ENCODE measurements around the gene CDX1. TPM values are rescaled to one million over a fixed set of nuclear protein-coding genes. Genes with fewer than 3 reads are reported as not detected.
A peak's percentile ranks its signal among the peaks of the same experiment; 100 is the strongest.

Gene CDX1
- total RNA-seq, 1 donor from 2014 or later = not detected

- peaks cover 8% of the 10 kb centered on the region for H3K27me3 Mint-ChIP-seq
- no peak overlapping the region for H3K27ac Mint-ChIP-seq
- H3K36me3 Mint-ChIP-seq (ENCODE audit: low read depth) = no peaks in the 10 kb centered on the region
- intact Hi-C loops (cut with micrococcal nuclease) = loop anchor here (10.0 kb wide), 1 partner anchor 209 kb away; the partner anchor contains the start of genes HMGXB3 and TIGD6
- no peaks in the 10 kb centered on the region for H3K9me3 Mint-ChIP-seq
- no peak overlapping the region for H3K4me3 Mint-ChIP-seq
- no peak for DNase-seq
- H3K4me1 Mint-ChIP-seq = peaks cover 6% of the 10 kb centered on the region
Measured at GRCh38 chr5:150214289-150214688, 47.7 kb downstream of the CDX1 start.

GRCh38 chr5:150215979-150216944 is 49.7 kb downstream of the CDX1 start:
- peaks cover 3% of the 10 kb centered on the region for H3K27me3 Mint-ChIP-seq
- DNase-seq = no peak

GRCh38 chr5:150217038-150217437 is 50.5 kb downstream of the CDX1 start:
- intact Hi-C loops (cut with micrococcal nuclease) = loop anchor here (10.0 kb wide), 1 partner anchor 212 kb away; the partner anchor contains the start of genes HMGXB3 and TIGD6
- Mint-ChIP-seq H3K36me3 (ENCODE audit: low read depth) (no peaks in the 10 kb centered on the region), H3K9me3 (no peaks in the 10 kb centered on the region), H3K27ac (no peak overlapping the region), H3K4me1 (no peaks in the 10 kb centered on the region), H3K4me3 (no peak overlapping the region), H3K27me3 (peaks cover 3% of the 10 kb centered on the region)
- DNase-seq = no peak

More at GRCh38 chr5:150215979-150216944, 49.7 kb downstream of the CDX1 start:
- H3K27ac Mint-ChIP-seq = no peak overlapping the region
- intact Hi-C loops (cut with micrococcal nuclease) = loop anchor here (10.0 kb wide), 1 partner anchor 211 kb away; the partner anchor contains the start of genes HMGXB3 and TIGD6
- H3K9me3 Mint-ChIP-seq = no peaks in the 10 kb centered on the region
- no peaks in the 10 kb centered on the region for H3K4me1 Mint-ChIP-seq
- H3K4me3 Mint-ChIP-seq = no peak overlapping the region
- H3K36me3 Mint-ChIP-seq (ENCODE audit: low read depth) = no peaks in the 10 kb centered on the region

GRCh38 chr5:150217873-150218692 is 51.5 kb downstream of the CDX1 start:
- no peak overlapping the region for H3K4me3 Mint-ChIP-seq
- H3K4me1 Mint-ChIP-seq = no peaks in the 10 kb centered on the region
- intact Hi-C loops (cut with micrococcal nuclease) = loop anchor here (1.0 to 10.0 kb wide), 4 partner anchors 57 to 384 kb away; partner anchors contain the start of genes HMGXB3 and TIGD6

GRCh38 chr5:150218693-150219035 is 52.1 kb downstream of the CDX1 start:
- no peak for DNase-seq
- H3K4me1 Mint-ChIP-seq = no peaks in the 10 kb centered on the region
- H3K27ac Mint-ChIP-seq = no peak overlapping the region
- H3K4me3 Mint-ChIP-seq = no peak overlapping the region
- intact Hi-C loops (cut with micrococcal nuclease) = loop anchor here (1.0 to 10.0 kb wide), 4 partner anchors 57 to 384 kb away; partner anchors contain the start of genes HMGXB3 and TIGD6
- no peaks in the 10 kb centered on the region for H3K36me3 Mint-ChIP-seq (ENCODE audit: low read depth)
- H3K27me3 Mint-ChIP-seq = peaks cover 3% of the 10 kb centered on the region
- H3K9me3 Mint-ChIP-seq = no peaks in the 10 kb centered on the region

More at GRCh38 chr5:150217873-150218692, 51.5 kb downstream of the CDX1 start:
- Mint-ChIP-seq H3K9me3 (no peaks in the 10 kb centered on the region), H3K27ac (no peak overlapping the region), H3K36me3 (ENCODE audit: low read depth) (no peaks in the 10 kb centered on the region), H3K27me3 (peaks cover 3% of the 10 kb centered on the region)
- DNase-seq = peak; percentile 94

GRCh38 chr5:150219142-150219541 is 52.6 kb downstream of the CDX1 start:
- no peak for DNase-seq
- intact Hi-C loops (cut with micrococcal nuclease) = loop anchor here (10.0 kb wide), 1 partner anchor 214 kb away; the partner anchor contains the start of genes HMGXB3 and TIGD6
- peaks cover 3% of the 10 kb centered on the region for H3K27me3 Mint-ChIP-seq
- H3K9me3 Mint-ChIP-seq = no peaks in the 10 kb centered on the region
- H3K4me3 Mint-ChIP-seq = no peak overlapping the region
- no peaks in the 10 kb centered on the region for H3K36me3 Mint-ChIP-seq (ENCODE audit: low read depth)
- no peak overlapping the region for H3K27ac Mint-ChIP-seq
- H3K4me1 Mint-ChIP-seq = no peaks in the 10 kb centered on the region

GRCh38 chr5:150219861-150220260 is 53.3 kb downstream of the CDX1 start:
- intact Hi-C loops (cut with micrococcal nuclease) = loop anchor here (10.0 kb wide), 1 partner anchor 215 kb away; the partner anchor contains the start of genes HMGXB3 and TIGD6
- no peak overlapping the region for H3K4me3 Mint-ChIP-seq
- H3K36me3 Mint-ChIP-seq (ENCODE audit: low read depth) = no peaks in the 10 kb centered on the region
- no peaks in the 10 kb centered on the region for H3K4me1 Mint-ChIP-seq
- no peaks in the 10 kb centered on the region for H3K9me3 Mint-ChIP-seq
- no peak overlapping the region for H3K27ac Mint-ChIP-seq
- peaks cover 3% of the 10 kb centered on the region for H3K27me3 Mint-ChIP-seq
- no peak for DNase-seq

- intact Hi-C loops (cut with micrococcal nuclease) = no loop called here
- H3K4me1 Mint-ChIP-seq = no peaks in the 10 kb centered on the region
- H3K36me3 Mint-ChIP-seq (ENCODE audit: low read depth) = no peaks in the 10 kb centered on the region
- no peaks in the 10 kb centered on the region for H3K9me3 Mint-ChIP-seq
- no peak overlapping the region for H3K4me3 Mint-ChIP-seq
- no peak overlapping the region for H3K27ac Mint-ChIP-seq
- no peak for DNase-seq
- no peaks in the 10 kb centered on the region for H3K27me3 Mint-ChIP-seq
Measured at GRCh38 chr5:150221471-150221870, 54.9 kb downstream of the CDX1 start.

- intact Hi-C loops (cut with micrococcal nuclease) = no loop called here
- Mint-ChIP-seq H3K4me1 (no peaks in the 10 kb centered on the region), H3K4me3 (no peak overlapping the region), H3K27me3 (no peaks in the 10 kb centered on the region), H3K27ac (no peak overlapping the region), H3K9me3 (no peaks in the 10 kb centered on the region), H3K36me3 (ENCODE audit: low read depth) (no peaks in the 10 kb centered on the region)
- DNase-seq = no peak
Measured at GRCh38 chr5:150222906-150223305, 56.3 kb downstream of the CDX1 start.

- intact Hi-C loops (cut with micrococcal nuclease) = no loop called here
- Mint-ChIP-seq H3K4me3 (no peak overlapping the region), H3K9me3 (no peaks in the 10 kb centered on the region), H3K4me1 (no peaks in the 10 kb centered on the region), H3K27ac (no peak overlapping the region), H3K27me3 (no peaks in the 10 kb centered on the region), H3K36me3 (ENCODE audit: low read depth) (no peaks in the 10 kb centered on the region)
- DNase-seq = no peak
Measured at GRCh38 chr5:150223474-150223873, 56.9 kb downstream of the CDX1 start.

GRCh38 chr5:150224483-150225027 is 58.0 kb downstream of the CDX1 start:
- H3K27ac Mint-ChIP-seq = no peak overlapping the region
- H3K27me3 Mint-ChIP-seq = no peaks in the 10 kb centered on the region
- intact Hi-C loops (cut with micrococcal nuclease) = no loop called here
- no peak for DNase-seq
- no peaks in the 10 kb centered on the region for H3K9me3 Mint-ChIP-seq
- H3K4me1 Mint-ChIP-seq = no peaks in the 10 kb centered on the region
- no peaks in the 10 kb centered on the region for H3K36me3 Mint-ChIP-seq (ENCODE audit: low read depth)
- no peak overlapping the region for H3K4me3 Mint-ChIP-seq

- no peaks in the 10 kb centered on the region for H3K27me3 Mint-ChIP-seq
- intact Hi-C loops (cut with micrococcal nuclease) = no loop called here
- H3K9me3 Mint-ChIP-seq = no peaks in the 10 kb centered on the region
- DNase-seq = no peak
- H3K4me3 Mint-ChIP-seq = no peak overlapping the region
- H3K4me1 Mint-ChIP-seq = no peaks in the 10 kb centered on the region
- H3K27ac Mint-ChIP-seq = no peak overlapping the region
- H3K36me3 Mint-ChIP-seq (ENCODE audit: low read depth) = no peaks in the 10 kb centered on the region
Measured at GRCh38 chr5:150227036-150227435, 60.5 kb downstream of the CDX1 start.

GRCh38 chr5:150227606-150228273 is 61.2 kb downstream of the CDX1 start:
- Mint-ChIP-seq H3K27me3 (no peaks in the 10 kb centered on the region), H3K36me3 (ENCODE audit: low read depth) (no peaks in the 10 kb centered on the region), H3K27ac (no peak overlapping the region), H3K4me3 (no peak overlapping the region), H3K4me1 (no peaks in the 10 kb centered on the region), H3K9me3 (no peaks in the 10 kb centered on the region)
- no peak for DNase-seq
- intact Hi-C loops (cut with micrococcal nuclease) = no loop called here

All from activated CD4-positive, alpha-beta T cell treated with anti-CD3 and anti-CD28 coated beads, Interleukin-2, amount 10 ng/mL, durations not matched to agents 24 days and 14 days (primary cell).